ENCODE results near the gene RNF223. TPM values are rescaled to one million over a fixed set of nuclear protein-coding genes. Genes with fewer than 3 reads are reported as not detected.

Gene RNF223
- total and polyA plus RNA-seq, 2 of the 13 experiments (the other 11 are each of a cell fraction or from before 2014, with no cell fraction given) = 0.03 TPM; not detected in 1

- TF ChIP-seq CREBL2 (CRISPR knock-in tag; IDR thresholded peaks at IDR 0.05; ENCODE audit: borderline replicate concordance) (no peak), NR2C2 (CRISPR knock-in tag; IDR thresholded peaks at IDR 0.05; ENCODE audit: borderline replicate concordance) (peak; percentile 55; the same call in 1 of the 2 replicates), MTF2 (CRISPR knock-in tag; IDR thresholded peaks at IDR 0.05; ENCODE audit: borderline replicate concordance) (peak; percentile 84), ZNF577 (CRISPR knock-in tag; IDR thresholded peaks at IDR 0.05; ENCODE audit: borderline replicate concordance, low read depth) (no peak), TAF15 (IDR thresholded peaks at IDR 0.05; ENCODE audit: low read depth, low read length, poor library complexity, severe bottlenecking) (no peak), HOXA9 (CRISPR knock-in tag; IDR thresholded peaks at IDR 0.05; ENCODE audit: borderline replicate concordance) (no peak), ZNF275 (CRISPR knock-in tag; IDR thresholded peaks at IDR 0.05; ENCODE audit: borderline replicate concordance) (no peak), SNAPC2 (CRISPR knock-in tag; IDR thresholded peaks at IDR 0.05) (no peak), ZNF605 (CRISPR knock-in tag; IDR thresholded peaks at IDR 0.05) (peak; percentile 50; the same call in 1 of the 2 replicates), GLMP (CRISPR knock-in tag; IDR thresholded peaks at IDR 0.05; ENCODE audit: borderline replicate concordance) (no peak), ZNF790 (CRISPR knock-in tag; IDR thresholded peaks at IDR 0.05; ENCODE audit: borderline replicate concordance) (no peak), GABPA (IDR thresholded peaks at IDR 0.05; ENCODE audit: low read depth, low read length) (no peak), GABPA (CRISPR knock-in tag; IDR thresholded peaks at IDR 0.05; ENCODE audit: low read depth) (0 out of 2 replicates have a peak, but pooled peaks have one; percentile 33), ZNF143 (CRISPR knock-in tag; IDR thresholded peaks at IDR 0.05) (no peak), ELF3 (CRISPR knock-in tag; IDR thresholded peaks at IDR 0.05) (0 out of 2 replicates have a peak, but pooled peaks have one; percentile 12), CENPT (CRISPR knock-in tag; IDR thresholded peaks at IDR 0.05; ENCODE audit: low read depth) (no peak), ZNF574 (CRISPR knock-in tag; IDR thresholded peaks at IDR 0.05) (no peak), HMGXB3 (CRISPR knock-in tag; IDR thresholded peaks at IDR 0.05; ENCODE audit: borderline replicate concordance) (no peak)
Measured at GRCh38 chr1:1069711-1070676, 4.1 kb downstream of the RNF223 start (continued).

All from HepG2 (cell line).